ENCODE data around the gene PRRG1. TPM values are rescaled to one million over a fixed set of nuclear protein-coding genes. Genes with fewer than 3 reads are reported as not detected.

The PRRG1 gene
- polyA plus RNA-seq, 1 donor from 2014 or later = 9.1 TPM

DNA sequence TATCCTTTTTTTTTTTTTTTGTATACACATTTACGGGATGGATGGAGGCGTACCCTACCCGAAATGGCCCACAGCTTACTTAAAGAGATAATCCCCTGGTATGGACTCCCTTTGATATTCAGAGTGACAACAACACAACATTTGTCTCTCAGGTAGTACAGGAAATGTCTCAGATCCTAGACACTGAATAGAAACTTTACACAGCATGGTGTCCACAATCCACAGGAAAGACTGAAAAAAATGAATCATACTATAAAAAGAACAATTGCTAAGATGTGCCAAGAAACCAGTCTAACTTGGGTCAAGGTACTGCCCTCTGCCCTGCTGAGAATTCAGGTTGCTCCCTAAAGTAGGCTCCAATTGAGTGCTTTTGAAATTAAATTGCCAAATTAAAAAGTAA lies 121.5 kb downstream of the PRRG1 start:
- H3K27me3 ChIP-seq (ENCODE audit: insufficient read depth, low read depth, low read length) = no peaks in the 10 kb centered on the region
- no peaks in the 10 kb centered on the region for H3K9me3 ChIP-seq (ENCODE audit: low read length)
- H3K36me3 ChIP-seq (ENCODE audit: insufficient read depth, low read length) = no peaks in the 10 kb centered on the region
- H3K9me2 ChIP-seq (ENCODE audit: insufficient read depth, low read length) = no peaks in the 10 kb centered on the region
- no peak overlapping the region for H2AFZ ChIP-seq (ENCODE audit: low read depth, low read length)
- no peak for TF ChIP-seq RAD21 (conservative IDR thresholded peaks at IDR 0.05)
- no peak for TF ChIP-seq SMC3 (conservative IDR thresholded peaks at IDR 0.05; ENCODE audit: poor library complexity)
- no peak for TF ChIP-seq CTCF (IDR thresholded peaks at IDR 0.05; ENCODE audit: poor library complexity, severe bottlenecking)
- TF ChIP-seq MXI1 (conservative IDR thresholded peaks at IDR 0.05; ENCODE audit: poor library complexity, severe bottlenecking) = no peak
- no peak for TF ChIP-seq TAF1 (IDR thresholded peaks at IDR 0.05; ENCODE audit: low read depth)
- no peak for TF ChIP-seq POLR2AphosphoS5 (IDR thresholded peaks at IDR 0.05)
- TF ChIP-seq EZH2 (IDR thresholded peaks at IDR 0.05; ENCODE audit: borderline replicate concordance, insufficient read depth, low read length, poor library complexity, severe bottlenecking) = no peak
- no peak for TF ChIP-seq EP300 (conservative IDR thresholded peaks at IDR 0.05; ENCODE audit: poor library complexity, severe bottlenecking)
- no peak for TF ChIP-seq REST (IDR thresholded peaks at IDR 0.05; ENCODE audit: borderline replicate concordance)
- H3K9ac ChIP-seq (ENCODE audit: low read length) = no peak overlapping the region
- H3K27ac ChIP-seq (ENCODE audit: low read length) = no peak overlapping the region
- no peaks in the 10 kb centered on the region for H4K20me1 ChIP-seq (ENCODE audit: insufficient read depth)
- no peaks in the 10 kb centered on the region for H3F3A ChIP-seq (ENCODE audit: insufficient read depth, low read length, poor library complexity, severe bottlenecking)
- H3K4me2 ChIP-seq (ENCODE audit: low read length) = no peak overlapping the region
- H3K79me2 ChIP-seq (replicated peaks; ENCODE audit: insufficient read depth, low read length) = no peaks in the 10 kb centered on the region
- H3K4me3 ChIP-seq (ENCODE audit: low read length) = no peak overlapping the region

- H3K27ac ChIP-seq (ENCODE audit: low read length) = no peak overlapping the region
- no peak overlapping the region for H2AFZ ChIP-seq (ENCODE audit: low read depth, low read length)
- no peaks in the 10 kb centered on the region for H3K79me2 ChIP-seq (replicated peaks; ENCODE audit: insufficient read depth, low read length)
- no peaks in the 10 kb centered on the region for H3F3A ChIP-seq (ENCODE audit: insufficient read depth, low read length, poor library complexity, severe bottlenecking)
- no peaks in the 10 kb centered on the region for H3K9me3 ChIP-seq (ENCODE audit: low read length)
- TF ChIP-seq POLR2AphosphoS5 (IDR thresholded peaks at IDR 0.05) = no peak
- TF ChIP-seq EZH2 (IDR thresholded peaks at IDR 0.05; ENCODE audit: borderline replicate concordance, insufficient read depth, low read length, poor library complexity, severe bottlenecking) = no peak
- TF ChIP-seq EP300 (conservative IDR thresholded peaks at IDR 0.05; ENCODE audit: poor library complexity, severe bottlenecking) = no peak
- TF ChIP-seq CTCF (IDR thresholded peaks at IDR 0.05; ENCODE audit: poor library complexity, severe bottlenecking) = no peak
- TF ChIP-seq MXI1 (conservative IDR thresholded peaks at IDR 0.05; ENCODE audit: poor library complexity, severe bottlenecking) = no peak
- no peak for TF ChIP-seq SMC3 (conservative IDR thresholded peaks at IDR 0.05; ENCODE audit: poor library complexity)
- TF ChIP-seq TAF1 (IDR thresholded peaks at IDR 0.05; ENCODE audit: low read depth) = no peak
- no peak for TF ChIP-seq REST (IDR thresholded peaks at IDR 0.05; ENCODE audit: borderline replicate concordance)
- TF ChIP-seq RAD21 (conservative IDR thresholded peaks at IDR 0.05) = no peak
- H3K4me3 ChIP-seq (ENCODE audit: low read length) = no peak overlapping the region
- no peak overlapping the region for H3K4me2 ChIP-seq (ENCODE audit: low read length)
- no peaks in the 10 kb centered on the region for H3K36me3 ChIP-seq (ENCODE audit: insufficient read depth, low read length)
- no peaks in the 10 kb centered on the region for H3K9me2 ChIP-seq (ENCODE audit: insufficient read depth, low read length)
- no peaks in the 10 kb centered on the region for H4K20me1 ChIP-seq (ENCODE audit: insufficient read depth)
- H3K9ac ChIP-seq (ENCODE audit: low read length) = no peak overlapping the region
- no peaks in the 10 kb centered on the region for H3K27me3 ChIP-seq (ENCODE audit: insufficient read depth, low read depth, low read length)
Measured at GRCh38 chrX:37472836-37473235, 123.7 kb downstream of the PRRG1 start.

Measured in neural cell (in vitro differentiated cells).